ENCODE measurements around the gene CHST9.
"Not testable (repeated sequence)": the region's sequence is repeated elsewhere in the genome, so short reads cannot be mapped to it uniquely, and the experiment has no call there.

The CHST9 gene

GRCh38 chr18:27185025-27185763 is at the start of gene CHST9:
TSS of gene CHST9 (minus strand) at chr18:27185308. CDS start at chr18:27142809, 42,499 bp downstream.
- DNase-seq = no peak

- not testable (repeated sequence) for DNase-seq
Measured at GRCh38 chr18:27232355-27232754, 47.2 kb upstream of the CHST9 start.

- DNase-seq = not testable (repeated sequence)
Measured at GRCh38 chr18:27231671-27232070, 46.6 kb upstream of the CHST9 start.

GRCh38 chr18:27231221-27231620 is 46.1 kb upstream of the CHST9 start:
- DNase-seq = not testable (repeated sequence)

- DNase-seq = no peak
Measured at GRCh38 chr18:27227721-27228120, 42.6 kb upstream of the CHST9 start.

GRCh38 chr18:27226556-27227075 is 41.5 kb upstream of the CHST9 start:
- no peak for DNase-seq

GRCh38 chr18:27225947-27226481 is 40.9 kb upstream of the CHST9 start:
- DNase-seq = no peak

- no peak for DNase-seq
Measured at GRCh38 chr18:27223526-27224291, 38.6 kb upstream of the CHST9 start.

- DNase-seq = no peak
Measured at GRCh38 chr18:27214831-27215230, 29.7 kb upstream of the CHST9 start.

GRCh38 chr18:27213123-27213717 is 28.1 kb upstream of the CHST9 start:
- no peak for DNase-seq

GRCh38 chr18:27211569-27211968 is 26.5 kb upstream of the CHST9 start:
- no peak for DNase-seq

- no peak for DNase-seq
Measured at GRCh38 chr18:27206411-27206810, 21.3 kb upstream of the CHST9 start.

GRCh38 chr18:27202741-27203140 is 17.6 kb upstream of the CHST9 start:
- no peak for DNase-seq

- DNase-seq = no peak
Measured at GRCh38 chr18:27198036-27198435, 12.9 kb upstream of the CHST9 start.

GRCh38 chr18:27188309-27188708 is 3.2 kb upstream of the CHST9 start:
- DNase-seq = no peak

GRCh38 chr18:27185897-27186296 is 789 bp upstream of the CHST9 start:
- DNase-seq = no peak

- DNase-seq = no peak
Measured at GRCh38 chr18:27184115-27185024, 738 bp downstream of the CHST9 start.

- DNase-seq = no peak
Measured at GRCh38 chr18:27181726-27182125, 3.4 kb downstream of the CHST9 start.

GRCh38 chr18:27178424-27178823 is 6.7 kb downstream of the CHST9 start:
- DNase-seq = no peak

GRCh38 chr18:27175914-27176313 is 9.2 kb downstream of the CHST9 start:
- DNase-seq = no peak

- no peak for DNase-seq
Measured at GRCh38 chr18:27175245-27175644, 9.9 kb downstream of the CHST9 start.

- no peak for DNase-seq
Measured at GRCh38 chr18:27171993-27172392, 13.1 kb downstream of the CHST9 start.
